NCI-H446 (cell line): ENCODE measurements around the gene CYGB.
"Not testable (repeated sequence)": the region's sequence is repeated elsewhere in the genome, so short reads cannot be mapped to it uniquely, and the experiment has no call there.

Experiments used
- DNase-seq, 2 experiments: peaks; one replicate each; lab custom pipeline; 2025; lab: John Stamatoyannopoulos, UW

Gene CYGB

DNA sequence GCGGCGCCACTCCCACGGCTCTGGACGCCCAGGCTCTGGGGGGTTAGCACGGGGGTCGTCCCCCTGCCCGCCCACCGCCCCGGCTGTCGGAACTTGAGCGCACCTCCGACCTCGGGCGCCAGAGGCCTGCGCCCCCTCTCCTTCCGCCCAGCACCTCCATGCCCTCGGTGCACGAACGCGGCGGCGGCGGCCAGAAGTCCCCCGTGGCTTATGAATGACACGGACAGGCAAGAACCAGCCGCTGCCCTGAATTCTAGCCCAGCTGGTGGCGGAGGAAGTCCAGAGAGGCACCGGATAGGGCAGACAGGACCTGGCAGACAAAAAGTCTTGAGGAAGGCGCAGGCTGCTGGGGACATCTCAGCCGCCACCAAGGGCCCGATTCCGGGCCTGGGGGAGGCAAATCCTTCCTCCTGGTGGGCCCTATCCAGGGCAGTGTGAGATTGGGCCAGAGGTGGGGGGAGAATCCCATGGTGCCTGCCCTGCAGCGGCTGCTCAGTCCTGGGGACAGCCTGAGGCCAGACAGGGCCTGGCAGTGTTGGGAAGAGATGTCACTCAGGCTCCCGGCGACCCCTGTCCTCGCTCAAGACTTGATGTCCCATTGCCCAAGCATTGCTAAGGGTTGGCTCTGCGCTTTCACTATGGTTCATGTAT is 897 bp upstream of the CYGB start:
- DNase-seq, result no peak

DNA sequence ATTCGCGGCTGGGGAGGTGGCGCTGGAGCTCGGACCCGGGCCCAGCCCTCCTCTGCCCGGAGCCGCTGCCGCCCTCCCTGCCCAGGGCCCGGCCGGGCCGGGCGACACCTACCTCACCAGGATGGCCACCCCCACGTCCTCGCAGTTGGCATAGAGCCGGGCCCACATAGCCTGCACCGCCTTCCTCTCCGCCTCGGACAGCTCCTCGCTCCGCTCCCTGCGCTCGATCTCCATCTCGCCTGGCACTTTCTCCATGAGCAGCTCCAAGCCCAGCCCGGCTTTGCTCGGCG is 276 bp downstream of the CYGB start:
- no peak for DNase-seq

- DNase-seq, result no peak
These were observed 810 bp downstream of the CYGB start for GRCh38 chr17:76536511-76537287.

- DNase-seq, result no peak
These were observed 1.6 kb downstream of the CYGB start for GRCh38 chr17:76535788-76536510.

- no peak for DNase-seq
These were observed 2.4 kb downstream of the CYGB start for GRCh38 chr17:76534831-76535732.

DNA sequence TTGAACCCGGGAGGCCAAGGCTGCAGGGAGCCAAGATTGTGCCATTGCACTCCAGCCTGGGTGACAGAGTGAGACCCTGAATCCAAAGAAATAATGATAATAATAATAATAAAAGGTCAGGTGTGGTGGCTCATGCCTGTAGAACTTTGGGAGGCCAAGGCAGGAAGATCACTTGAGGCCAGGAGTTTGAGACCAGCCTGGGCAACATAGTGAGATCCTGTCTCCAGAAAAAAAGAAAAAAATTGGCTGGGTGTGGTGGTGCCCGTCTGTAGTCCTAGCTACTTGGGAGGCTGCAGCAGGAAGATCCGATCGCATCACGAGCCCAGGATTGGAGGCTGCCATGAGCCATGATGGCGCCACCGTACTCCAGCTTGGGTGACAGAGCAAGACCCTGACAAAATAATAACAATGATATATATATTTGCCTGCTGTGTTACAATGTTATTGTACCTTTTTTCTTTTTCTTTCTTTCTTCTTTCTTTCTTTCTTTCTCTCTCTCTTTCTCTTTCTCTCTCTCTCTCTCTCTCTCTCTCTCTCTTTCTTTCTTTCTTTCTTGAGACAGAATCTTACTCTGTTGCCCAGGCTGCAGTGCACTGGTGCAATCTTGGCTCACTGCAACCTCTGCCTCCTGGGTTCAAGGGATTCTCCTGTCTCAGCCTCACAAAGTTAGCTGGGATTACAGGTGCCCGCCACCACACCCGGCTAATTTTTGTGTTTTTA is 3.7 kb downstream of the CYGB start:
- not testable (repeated sequence) for DNase-seq

DNA sequence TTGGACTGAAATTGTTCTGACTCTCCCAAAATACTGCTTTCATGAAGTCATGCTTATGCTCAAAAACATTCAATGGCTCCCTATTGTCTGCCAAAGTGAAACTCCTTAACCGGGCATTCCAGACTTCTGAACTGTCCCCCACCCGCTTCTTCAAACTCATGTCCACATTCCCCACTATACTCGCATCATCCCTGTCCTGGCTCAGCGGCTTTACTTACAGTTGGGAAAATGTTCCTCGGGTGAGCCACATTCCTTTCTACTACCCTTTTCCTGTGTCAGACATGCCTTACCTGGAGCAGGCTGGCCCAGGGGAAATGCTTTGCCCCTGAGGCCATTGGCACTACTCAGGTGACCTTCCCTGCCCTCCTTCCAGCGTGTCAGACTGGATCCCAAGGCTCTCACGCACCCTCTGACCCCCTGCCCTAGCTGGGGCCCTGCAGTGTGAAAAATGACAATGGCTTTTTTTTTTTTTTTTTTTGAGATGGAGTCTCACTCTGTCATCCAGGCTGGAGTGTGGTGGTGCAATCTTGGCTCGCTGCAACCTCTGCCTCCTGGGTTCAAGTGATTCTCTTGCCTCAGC is 5.3 kb downstream of the CYGB start:
- DNase-seq, result no peak

- DNase-seq, result no peak
These were observed 5.9 kb downstream of the CYGB start for GRCh38 chr17:76531486-76532038.

GRCh38 chr17:76530811-76531485 is 6.6 kb downstream of the CYGB start:
- no peak for DNase-seq

DNA sequence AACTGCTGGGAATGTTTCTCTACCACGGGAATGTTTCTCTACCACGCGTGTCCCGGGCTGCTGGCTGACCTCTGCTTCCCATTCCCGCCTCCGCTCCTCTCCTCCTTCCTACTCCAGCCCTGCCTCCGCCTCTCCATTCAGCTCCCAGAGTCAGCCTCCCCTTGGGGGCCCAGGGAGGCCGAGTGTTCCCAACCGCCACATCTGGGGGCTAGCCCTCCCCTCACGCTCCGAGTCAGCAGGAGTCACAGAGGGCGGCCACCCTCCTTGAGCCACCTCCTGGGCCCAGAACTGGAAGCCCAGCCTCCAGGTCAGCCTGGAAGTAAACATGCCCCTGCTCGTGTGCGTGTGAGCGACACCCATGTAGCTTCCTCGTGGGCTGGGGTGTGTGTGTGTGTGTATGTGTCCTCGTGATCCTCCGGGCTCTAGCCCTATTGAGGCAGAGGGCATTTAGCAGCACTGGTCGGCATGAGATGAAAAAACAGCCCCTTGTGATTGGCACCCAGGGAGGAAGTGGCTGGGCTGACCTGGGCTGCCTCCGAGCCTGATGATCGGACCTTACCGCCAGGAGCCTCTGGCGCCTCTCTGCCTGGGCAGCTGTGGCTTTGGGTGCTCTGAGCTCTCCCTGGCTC is 7.3 kb downstream of the CYGB start:
- DNase-seq, result no peak

DNA sequence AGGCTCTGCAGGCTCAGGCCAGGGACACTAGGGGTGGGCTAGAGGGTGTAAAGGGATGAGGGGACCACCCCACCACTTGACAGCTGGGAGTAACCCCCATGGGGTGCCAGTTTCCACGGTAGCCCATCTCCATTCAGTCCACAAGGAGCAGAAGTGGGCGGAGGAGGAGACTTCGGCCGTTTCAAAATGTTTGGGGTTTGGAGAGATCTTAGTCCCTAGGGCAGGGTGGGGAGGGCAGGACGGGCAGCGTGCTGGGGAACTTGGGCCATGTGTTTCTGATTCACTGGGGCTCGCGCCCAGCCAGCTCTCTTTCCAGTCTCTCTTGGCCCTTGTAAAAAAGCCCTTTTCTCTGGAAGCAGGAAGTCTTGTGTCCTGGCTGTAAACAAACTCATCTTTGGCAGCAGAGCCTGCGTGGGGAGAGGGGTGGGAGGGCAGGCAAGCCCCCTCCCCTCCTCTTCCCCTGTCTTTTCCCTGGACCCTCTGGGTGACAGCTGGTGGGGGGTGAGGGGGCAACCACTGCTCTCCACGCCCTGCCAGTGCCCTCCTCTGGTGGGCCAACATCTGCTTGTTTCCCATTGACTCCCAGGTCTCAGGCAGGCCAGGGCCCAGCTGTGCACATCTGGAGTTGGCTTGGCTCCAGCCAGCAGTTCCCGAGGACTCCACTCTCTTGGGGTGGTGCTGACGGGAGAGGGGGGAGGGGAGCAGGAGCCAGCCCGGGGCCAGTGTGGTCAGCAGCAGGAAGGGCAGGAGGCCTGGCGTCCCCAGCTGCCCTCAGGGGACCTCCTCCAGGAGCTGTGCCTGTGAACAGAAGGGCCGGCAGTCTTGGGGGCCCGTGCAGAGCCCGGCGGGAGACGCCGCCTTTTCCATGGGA is 8.1 kb downstream of the CYGB start:
- DNase-seq, result no peak

GRCh38 chr17:76528528-76529223 is 8.8 kb downstream of the CYGB start:
- DNase-seq, result no peak

DNA sequence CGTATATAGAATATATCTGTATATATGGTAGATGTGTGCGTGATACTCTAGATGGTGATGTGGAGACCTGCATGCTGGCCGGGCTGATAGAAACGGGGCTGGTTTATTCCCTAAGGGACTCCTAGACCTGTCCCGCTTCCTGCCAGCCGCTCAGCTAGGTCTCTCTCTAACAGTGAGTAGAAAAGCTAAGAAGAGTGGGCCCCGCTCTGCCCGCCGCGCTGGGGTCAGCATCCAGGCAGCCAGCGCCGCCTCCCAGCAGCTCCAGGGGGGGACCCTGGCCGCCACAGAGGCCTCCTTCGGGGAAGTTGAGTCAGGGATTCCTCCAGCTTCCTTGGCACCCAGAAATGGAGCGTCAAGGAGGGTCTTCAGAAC is 9.4 kb downstream of the CYGB start:
- no peak for DNase-seq

- no peak for DNase-seq
These were observed 9.9 kb downstream of the CYGB start for GRCh38 chr17:76527430-76528111.

- DNase-seq, result not testable (repeated sequence)
These were observed 10.5 kb downstream of the CYGB start for GRCh38 chr17:76527016-76527415.

DNA sequence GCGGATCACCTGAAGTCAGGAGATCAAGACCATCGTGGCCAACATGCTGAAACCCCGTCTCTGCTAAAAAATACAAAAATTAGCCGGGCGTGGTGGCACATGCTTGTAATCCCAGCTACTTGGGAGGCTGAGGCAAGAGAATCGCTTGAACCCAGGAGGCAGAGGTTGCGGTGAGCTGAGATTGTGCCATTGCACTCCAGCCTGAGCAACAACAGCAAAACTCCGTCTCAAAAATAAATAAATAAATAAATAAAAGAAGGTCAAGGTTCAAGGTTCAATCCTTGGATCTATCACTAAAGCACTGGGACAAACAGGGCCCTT is 12.0 kb downstream of the CYGB start:
- not testable (repeated sequence) for DNase-seq

- DNase-seq, result no peak
These were observed 12.7 kb downstream of the CYGB start for GRCh38 chr17:76524598-76525512.
